Measurements from ENCODE around the gene WBP1.
A peak's percentile ranks its signal among the peaks of the same experiment; 100 is the strongest.
"Not testable (repeated sequence)": the region's sequence is repeated elsewhere in the genome, so short reads cannot be mapped to it uniquely, and the experiment has no call there.

The WBP1 gene

GRCh38 chr2:74457549-74458131, 598 bp upstream of the WBP1 start:
- H3K27me3 ChIP-seq (ENCODE audit: insufficient read depth, low read length, poor library complexity, severe bottlenecking): no peaks in the 10 kb centered on the region
- TF ChIP-seq, protein P1, sequence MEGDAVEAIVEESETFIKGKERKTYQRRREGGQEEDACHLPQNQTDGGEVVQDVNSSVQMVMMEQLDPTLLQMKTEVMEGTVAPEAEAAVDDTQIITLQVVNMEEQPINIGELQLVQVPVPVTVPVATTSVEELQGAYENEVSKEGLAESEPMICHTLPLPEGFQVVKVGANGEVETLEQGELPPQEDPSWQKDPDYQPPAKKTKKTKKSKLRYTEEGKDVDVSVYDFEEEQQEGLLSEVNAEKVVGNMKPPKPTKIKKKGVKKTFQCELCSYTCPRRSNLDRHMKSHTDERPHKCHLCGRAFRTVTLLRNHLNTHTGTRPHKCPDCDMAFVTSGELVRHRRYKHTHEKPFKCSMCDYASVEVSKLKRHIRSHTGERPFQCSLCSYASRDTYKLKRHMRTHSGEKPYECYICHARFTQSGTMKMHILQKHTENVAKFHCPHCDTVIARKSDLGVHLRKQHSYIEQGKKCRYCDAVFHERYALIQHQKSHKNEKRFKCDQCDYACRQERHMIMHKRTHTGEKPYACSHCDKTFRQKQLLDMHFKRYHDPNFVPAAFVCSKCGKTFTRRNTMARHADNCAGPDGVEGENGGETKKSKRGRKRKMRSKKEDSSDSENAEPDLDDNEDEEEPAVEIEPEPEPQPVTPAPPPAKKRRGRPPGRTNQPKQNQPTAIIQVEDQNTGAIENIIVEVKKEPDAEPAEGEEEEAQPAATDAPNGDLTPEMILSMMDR (conservative IDR thresholded peaks at IDR 0.05; ENCODE audit: low read length): no peak
- no peak for TF ChIP-seq EZH2phosphoT487 (IDR thresholded peaks at IDR 0.05; ENCODE audit: borderline replicate concordance)
- H3F3A ChIP-seq (ENCODE audit: low read depth): peaks cover 9% of the 10 kb centered on the region
- no peaks in the 10 kb centered on the region for H3K9me3 ChIP-seq (ENCODE audit: insufficient read depth, low read depth, low read length)
- H3K4me1 ChIP-seq (ENCODE audit: insufficient read depth, low read length, poor library complexity, severe bottlenecking): peaks cover 30% of the 10 kb centered on the region
- peak overlapping the region; percentile 93 for H2AFZ ChIP-seq (ENCODE audit: low read length)
- H3K36me3 ChIP-seq (ENCODE audit: insufficient read depth, low read length): no peaks in the 10 kb centered on the region; the same call in 1 of the 2 replicates
- H3K9me2 ChIP-seq (replicated peaks; ENCODE audit: low read depth, low read length): no peaks in the 10 kb centered on the region
- H3K4me3 ChIP-seq (ENCODE audit: low read length, poor library complexity, severe bottlenecking): peak overlapping the region; percentile 97
- H3K9ac ChIP-seq (ENCODE audit: low read depth, low read length, poor library complexity, severe bottlenecking): peak overlapping the region; percentile 95
- peaks cover 40% of the 10 kb centered on the region for H3K79me2 ChIP-seq (ENCODE audit: insufficient read depth, low read length)
- peak overlapping the region; percentile 98 for H3K4me2 ChIP-seq (ENCODE audit: low read depth, low read length, poor library complexity, severe bottlenecking)
- H4K20me1 ChIP-seq (ENCODE audit: insufficient read depth, low read length, poor library complexity, severe bottlenecking): peaks cover 4% of the 10 kb centered on the region

GRCh38 chr2:74458938-74459363, 713 bp downstream of the WBP1 start:
- no peak for TF ChIP-seq EZH2phosphoT487 (IDR thresholded peaks at IDR 0.05; ENCODE audit: borderline replicate concordance)
- TF ChIP-seq, protein P1 (conservative IDR thresholded peaks at IDR 0.05; ENCODE audit: low read length): no peak
- no peaks in the 10 kb centered on the region; the same call in 1 of the 2 replicates for H3K36me3 ChIP-seq (ENCODE audit: insufficient read depth, low read length)
- peaks cover 9% of the 10 kb centered on the region for H3F3A ChIP-seq (ENCODE audit: low read depth)
- H4K20me1 ChIP-seq (ENCODE audit: insufficient read depth, low read length, poor library complexity, severe bottlenecking): peaks cover 7% of the 10 kb centered on the region
- peak overlapping the region; percentile 91 for H3K9ac ChIP-seq (ENCODE audit: low read depth, low read length, poor library complexity, severe bottlenecking)
- peaks cover 24% of the 10 kb centered on the region for H3K4me1 ChIP-seq (ENCODE audit: insufficient read depth, low read length, poor library complexity, severe bottlenecking)
- H3K4me3 ChIP-seq (ENCODE audit: low read length, poor library complexity, severe bottlenecking): peak overlapping the region; percentile 97
- peak overlapping the region; percentile 86 for H3K4me2 ChIP-seq (ENCODE audit: low read depth, low read length, poor library complexity, severe bottlenecking)
- no peaks in the 10 kb centered on the region for H3K27me3 ChIP-seq (ENCODE audit: insufficient read depth, low read length, poor library complexity, severe bottlenecking)
- no peaks in the 10 kb centered on the region for H3K9me2 ChIP-seq (replicated peaks; ENCODE audit: low read depth, low read length)
- no peaks in the 10 kb centered on the region for H3K9me3 ChIP-seq (ENCODE audit: insufficient read depth, low read depth, low read length)
- H2AFZ ChIP-seq (ENCODE audit: low read length): no peak overlapping the region
- H3K79me2 ChIP-seq (ENCODE audit: insufficient read depth, low read length): peaks cover 42% of the 10 kb centered on the region

- peak overlapping the region; percentile 97 for H3K4me3 ChIP-seq (ENCODE audit: low read length, poor library complexity, severe bottlenecking)
- H3K79me2 ChIP-seq (ENCODE audit: insufficient read depth, low read length): peaks cover 49% of the 10 kb centered on the region
- H3K4me1 ChIP-seq (ENCODE audit: insufficient read depth, low read length, poor library complexity, severe bottlenecking): peaks cover 26% of the 10 kb centered on the region
- H3K27me3 ChIP-seq (ENCODE audit: insufficient read depth, low read length, poor library complexity, severe bottlenecking); H4K20me1 ChIP-seq (ENCODE audit: insufficient read depth, low read length, poor library complexity, severe bottlenecking); H3K9me2 ChIP-seq (replicated peaks; ENCODE audit: low read depth, low read length); H2AFZ ChIP-seq (ENCODE audit: low read length); H3F3A ChIP-seq (ENCODE audit: low read depth); H3K36me3 ChIP-seq (ENCODE audit: insufficient read depth, low read length); H3K9me3 ChIP-seq (ENCODE audit: insufficient read depth, low read depth, low read length): not testable (repeated sequence)
- peak overlapping the region; percentile 91 for H3K9ac ChIP-seq (ENCODE audit: low read depth, low read length, poor library complexity, severe bottlenecking)
- peak overlapping the region; percentile 86 for H3K4me2 ChIP-seq (ENCODE audit: low read depth, low read length, poor library complexity, severe bottlenecking)
These were observed 1.4 kb downstream of the WBP1 start for GRCh38 chr2:74459503-74460118.

DNA sequence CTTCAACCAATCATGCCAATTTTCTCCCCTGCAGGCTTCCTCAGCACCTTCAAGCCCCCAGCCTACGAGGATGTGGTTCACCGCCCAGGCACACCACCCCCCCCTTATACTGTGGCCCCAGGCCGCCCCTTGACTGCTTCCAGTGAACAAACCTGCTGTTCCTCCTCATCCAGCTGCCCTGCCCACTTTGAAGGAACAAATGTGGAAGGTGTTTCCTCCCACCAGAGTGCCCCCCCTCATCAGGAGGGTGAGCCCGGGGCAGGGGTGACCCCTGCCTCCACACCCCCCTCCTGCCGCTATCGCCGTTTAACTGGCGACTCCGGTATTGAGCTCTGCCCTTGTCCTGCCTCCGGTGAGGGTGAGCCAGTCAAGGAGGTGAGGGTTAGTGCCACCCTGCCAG, 1.9 kb downstream of the WBP1 start:
- H3F3A ChIP-seq (ENCODE audit: low read depth); H3K36me3 ChIP-seq (ENCODE audit: insufficient read depth, low read length); H3K9ac ChIP-seq (ENCODE audit: low read depth, low read length, poor library complexity, severe bottlenecking); H3K4me3 ChIP-seq (ENCODE audit: low read length, poor library complexity, severe bottlenecking); H3K4me2 ChIP-seq (ENCODE audit: low read depth, low read length, poor library complexity, severe bottlenecking); H3K27me3 ChIP-seq (ENCODE audit: insufficient read depth, low read length, poor library complexity, severe bottlenecking); H2AFZ ChIP-seq (ENCODE audit: low read length); H3K9me3 ChIP-seq (ENCODE audit: insufficient read depth, low read depth, low read length); H3K9me2 ChIP-seq (replicated peaks; ENCODE audit: low read depth, low read length); H4K20me1 ChIP-seq (ENCODE audit: insufficient read depth, low read length, poor library complexity, severe bottlenecking): not testable (repeated sequence)
- H3K79me2 ChIP-seq (ENCODE audit: insufficient read depth, low read length): peaks cover 52% of the 10 kb centered on the region
- peaks cover 27% of the 10 kb centered on the region for H3K4me1 ChIP-seq (ENCODE audit: insufficient read depth, low read length, poor library complexity, severe bottlenecking)
